Glomerular visceral epithelial cell (primary cell): Measurements from ENCODE around the gene GBF1.

ENCODE experiments used
- DNase-seq: peaks from one replicate; pipeline ENCODE4 v3.0.0-alpha.2; 2016; ENCODE audit errors: extremely low spot score

The GBF1 gene

GRCh38 chr10:102422545-102423129, 177.3 kb downstream of the GBF1 start:
- DNase-seq, result peak; percentile 79

GRCh38 chr10:102423372-102423968, 178.1 kb downstream of the GBF1 start:
- DNase-seq, result no peak

- DNase-seq, result no peak
Measured at GRCh38 chr10:102424145-102424544, 178.8 kb downstream of the GBF1 start.

- no peak for DNase-seq
Measured at GRCh38 chr10:102424916-102425315, 179.6 kb downstream of the GBF1 start.

- no peak for DNase-seq
Measured at GRCh38 chr10:102425444-102425843, 180.1 kb downstream of the GBF1 start.

GRCh38 chr10:102426803-102427287, 181.5 kb downstream of the GBF1 start:
- no peak for DNase-seq

- DNase-seq, result no peak
Measured at GRCh38 chr10:102429468-102429867, 184.1 kb downstream of the GBF1 start.

GRCh38 chr10:102431452-102432124, 186.3 kb downstream of the GBF1 start:
- no peak for DNase-seq
